ENCODE results near the gene COMMD10.

The COMMD10 gene

DNA sequence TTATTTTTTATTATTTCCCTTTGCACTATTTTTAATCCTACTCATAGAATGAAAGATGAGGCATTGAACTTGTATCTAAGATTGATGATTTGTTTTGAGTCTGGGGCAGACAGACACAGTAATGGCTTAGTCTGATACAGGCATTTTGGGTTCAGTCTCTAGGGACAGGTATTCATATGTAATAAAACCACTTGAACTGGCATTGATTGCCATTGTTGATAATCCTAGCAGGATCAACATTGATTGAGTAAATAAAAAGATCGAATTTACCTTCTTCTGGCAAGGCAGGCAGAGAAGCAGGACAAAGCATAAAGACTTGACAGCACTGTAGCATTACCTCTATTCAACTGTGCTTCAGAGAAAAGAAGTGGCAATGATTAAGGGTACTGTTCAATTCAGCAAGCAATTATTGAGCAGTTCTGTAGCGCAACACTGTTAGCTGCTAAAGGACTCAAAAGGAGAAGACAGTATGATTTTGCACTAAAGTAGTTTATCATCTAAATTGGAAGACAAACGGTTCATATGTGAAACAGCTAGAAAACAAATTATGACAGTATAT lies 144.4 kb downstream of the COMMD10 start:
- DNase-seq, result no peak

DNA sequence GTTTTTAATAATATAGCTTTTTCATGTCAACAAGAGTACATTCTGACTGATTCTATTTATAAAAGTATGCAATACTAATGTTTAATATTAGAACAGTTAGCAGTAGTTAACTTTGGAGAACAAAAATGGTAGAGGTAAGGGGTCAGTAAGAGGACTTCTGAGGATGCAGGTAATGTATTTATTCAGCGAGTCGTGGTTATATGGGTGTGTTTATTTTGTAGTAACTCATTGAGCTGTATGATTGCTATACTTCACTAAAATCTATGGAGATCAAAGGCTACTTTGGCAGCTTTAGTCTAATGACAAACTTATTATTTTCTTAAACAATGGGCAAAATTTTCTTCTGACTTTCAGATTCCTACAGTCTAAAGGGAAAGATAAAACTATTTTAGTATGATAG lies 146.5 kb downstream of the COMMD10 start:
- no peak for DNase-seq

DNA sequence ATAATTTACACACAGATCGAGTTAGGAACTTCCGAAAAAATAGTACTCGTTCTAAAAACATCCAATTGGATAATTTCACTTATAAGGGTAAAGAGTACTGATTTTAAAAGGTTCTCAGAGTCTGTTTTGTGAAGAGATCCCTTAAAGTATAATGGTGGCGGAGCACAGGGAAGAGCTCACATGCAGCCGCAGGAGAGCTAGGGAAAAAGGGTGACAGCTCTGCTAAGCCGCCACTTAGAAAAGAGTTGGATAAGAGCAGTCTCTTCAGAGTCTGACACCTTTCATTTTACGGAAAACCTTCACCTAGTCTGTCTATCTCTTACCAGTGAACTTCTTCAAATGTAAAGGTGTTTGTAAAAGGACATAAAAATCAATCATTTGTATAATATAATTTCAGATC lies 149.9 kb downstream of the COMMD10 start:
- DNase-seq, result no peak

GRCh38 chr5:116237917-116238500 lies 153.2 kb downstream of the COMMD10 start:
- no peak for DNase-seq

DNA sequence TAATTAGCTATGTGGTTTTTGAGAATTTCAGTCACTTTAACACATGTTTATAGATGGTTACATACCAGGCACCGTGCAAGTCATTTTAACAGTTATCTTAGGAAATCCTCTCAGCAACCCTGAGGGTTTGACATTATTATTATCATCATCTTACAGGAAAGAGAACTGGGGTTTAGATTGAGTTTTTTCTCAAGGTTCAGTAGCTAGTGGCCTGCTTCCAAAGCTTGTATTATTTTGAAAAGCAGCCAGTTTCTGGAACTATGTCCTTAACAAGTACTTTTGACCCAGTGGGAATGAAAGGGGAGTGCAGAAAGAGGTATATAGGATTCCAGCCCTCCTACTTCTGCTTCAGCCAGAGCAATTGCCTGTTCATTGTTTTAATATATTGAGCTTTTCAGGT lies 157.5 kb downstream of the COMMD10 start:
- DNase-seq, result no peak

- DNase-seq, result no peak
Observed at GRCh38 chr5:116248432-116248831, 163.6 kb downstream of the COMMD10 start.

- no peak for DNase-seq
Observed at GRCh38 chr5:116249648-116250047, 164.8 kb downstream of the COMMD10 start.

- DNase-seq, result no peak
Observed at GRCh38 chr5:116256717-116257116, 171.9 kb downstream of the COMMD10 start.

DNA sequence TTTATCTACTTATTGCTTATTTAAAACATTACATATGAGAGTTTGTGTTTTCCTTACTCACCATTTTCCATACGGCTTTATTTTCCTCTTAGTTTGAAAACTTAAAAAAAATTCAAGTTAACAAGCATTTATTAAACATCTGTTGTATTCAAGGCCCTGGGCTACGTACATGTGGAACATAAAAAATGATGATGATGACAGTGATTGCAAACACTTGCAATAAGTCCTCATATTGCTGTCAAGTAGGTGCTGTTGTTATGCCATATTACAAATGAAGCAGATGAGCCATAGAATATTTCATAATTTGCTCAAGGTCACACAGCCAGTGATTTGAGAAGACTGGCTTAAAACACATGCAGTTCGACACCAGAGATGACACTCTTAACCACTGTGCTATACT lies 180.6 kb downstream of the COMMD10 start:
- no peak for DNase-seq

DNA sequence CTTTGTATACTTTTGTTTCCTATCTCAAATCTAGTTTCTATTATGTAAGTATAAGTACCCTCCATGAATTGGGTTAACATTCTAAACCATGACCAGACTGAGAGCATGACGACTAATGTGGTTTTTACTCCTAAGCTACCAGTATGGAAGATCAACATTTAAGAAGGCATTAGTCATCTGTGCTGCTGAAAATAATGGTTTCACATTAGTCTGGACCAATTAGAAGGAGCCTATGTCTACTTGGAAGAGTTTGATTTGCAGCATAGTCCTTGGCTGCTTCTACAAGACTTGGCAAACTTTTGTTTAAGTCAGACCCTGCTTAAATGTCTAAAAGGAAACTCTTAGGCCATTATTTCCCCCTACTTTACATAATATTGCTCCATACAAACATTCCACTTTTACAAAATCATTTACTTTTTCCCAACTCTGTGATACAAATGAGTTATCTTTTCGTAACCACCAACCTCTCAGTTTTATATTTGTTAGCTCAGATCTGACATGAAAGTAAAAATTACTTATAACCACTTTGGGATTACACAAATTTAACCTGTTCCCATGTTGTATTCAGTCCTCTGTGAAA lies 186.7 kb downstream of the COMMD10 start:
- DNase-seq, result no peak

- DNase-seq, result no peak
Observed at GRCh38 chr5:116272281-116272941, 187.6 kb downstream of the COMMD10 start.

DNA sequence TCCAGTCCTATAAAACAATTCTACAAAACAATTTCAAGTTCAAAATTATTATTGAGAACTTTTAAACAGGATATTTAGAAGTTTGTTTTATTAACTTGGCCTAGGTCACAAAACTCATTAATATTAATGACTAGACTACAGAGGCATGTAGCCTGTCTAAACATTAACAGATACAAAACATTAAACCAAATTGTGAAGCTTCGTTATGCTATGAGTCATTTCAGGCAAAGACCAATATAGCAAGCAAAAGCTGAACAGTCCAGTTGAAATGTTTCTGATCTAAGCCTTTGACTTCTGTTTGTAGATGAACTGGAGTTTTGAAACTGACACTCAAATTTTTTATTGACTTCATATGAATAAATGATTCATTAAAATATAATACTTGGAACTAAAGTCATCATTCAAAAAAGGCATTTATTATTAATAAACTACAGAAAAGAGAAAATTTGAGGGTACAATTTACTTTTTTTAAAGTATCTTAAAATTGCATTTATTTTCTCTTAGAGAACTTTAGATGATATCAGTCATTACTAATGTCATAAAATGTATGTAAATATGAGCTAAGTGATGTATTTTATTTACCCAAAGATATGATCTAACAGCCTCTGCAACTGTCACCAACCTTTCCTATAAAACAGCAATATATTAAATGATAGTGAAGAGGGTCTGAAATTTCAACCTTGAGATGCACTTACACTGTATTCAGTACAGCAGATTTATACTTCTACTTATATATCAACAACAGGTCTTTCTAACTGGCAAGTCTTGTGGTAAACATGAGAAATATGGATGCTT lies 188.8 kb downstream of the COMMD10 start:
- no peak for DNase-seq

GRCh38 chr5:116274251-116274650 lies 189.4 kb downstream of the COMMD10 start:
- no peak for DNase-seq

- no peak for DNase-seq
Observed at GRCh38 chr5:116275282-116275681, 190.5 kb downstream of the COMMD10 start.

DNA sequence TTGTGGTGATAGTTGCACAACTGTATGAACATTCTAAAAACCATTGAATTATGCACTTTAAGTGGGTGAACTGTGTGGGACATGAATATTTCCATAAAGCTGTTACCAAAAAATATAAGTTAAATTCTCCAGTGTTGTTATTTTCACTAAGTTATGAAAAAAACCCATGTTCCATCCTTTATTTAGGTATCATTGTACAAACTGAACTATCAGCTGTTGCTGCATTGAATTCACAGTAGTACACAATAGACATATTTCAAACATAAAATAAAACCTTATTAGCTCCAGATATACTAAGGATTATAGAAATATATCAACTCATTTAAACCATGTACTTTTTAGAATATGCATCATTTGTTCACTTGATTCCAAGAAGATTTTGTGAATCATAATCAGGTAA lies 192.1 kb downstream of the COMMD10 start:
- no peak for DNase-seq

- DNase-seq, result no peak
Observed at GRCh38 chr5:116280149-116280803, 195.5 kb downstream of the COMMD10 start.

- DNase-seq, result peak; percentile 5
Observed at GRCh38 chr5:116281309-116281708, 196.5 kb downstream of the COMMD10 start.

DNA sequence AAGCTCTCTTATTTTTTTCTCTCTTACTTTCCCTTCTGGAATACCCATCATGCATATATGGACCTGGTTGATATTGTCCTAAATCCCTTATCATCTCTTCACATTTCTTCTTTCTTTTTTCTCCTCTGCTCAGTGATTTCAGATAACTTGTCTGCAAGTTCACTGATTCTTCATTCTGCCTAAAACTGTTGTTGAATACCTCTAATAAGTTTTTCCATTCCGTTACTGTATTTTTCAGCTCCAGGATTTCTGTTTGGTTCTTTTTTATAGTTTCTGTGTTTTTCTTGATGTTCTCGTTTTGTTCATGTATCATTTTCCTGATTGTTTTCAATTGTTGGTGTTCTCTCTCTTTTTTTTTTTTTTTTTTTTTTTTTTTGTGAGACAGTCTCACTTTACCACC lies 203.7 kb downstream of the COMMD10 start:
- no peak for DNase-seq

- DNase-seq, result no peak
Observed at GRCh38 chr5:116289276-116289675, 204.5 kb downstream of the COMMD10 start.

- no peak for DNase-seq
Observed at GRCh38 chr5:116291271-116291670, 206.4 kb downstream of the COMMD10 start.

DNA sequence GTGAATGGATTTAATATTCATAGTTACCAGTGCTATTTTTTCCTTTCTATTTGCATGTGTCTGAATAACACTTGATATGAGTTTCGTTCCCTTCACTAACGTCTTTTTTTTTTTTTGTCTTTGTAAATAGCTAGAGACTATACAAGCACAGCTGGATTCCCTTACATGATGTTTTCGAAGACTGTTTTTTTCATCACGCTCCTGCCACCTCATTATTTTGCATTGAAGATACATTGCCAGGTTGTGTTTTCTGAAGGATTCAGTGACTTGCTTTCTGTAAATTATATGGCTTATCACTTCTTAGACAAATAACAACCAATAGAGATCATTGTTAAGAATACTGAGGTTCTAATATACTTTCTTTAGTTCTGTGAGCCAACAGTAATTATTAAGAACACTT lies 207.5 kb downstream of the COMMD10 start:
- no peak for DNase-seq

- no peak for DNase-seq
Observed at GRCh38 chr5:116296335-116297072, 211.7 kb downstream of the COMMD10 start.
